H1 (cell line): ENCODE measurements around the gene KIF5A. TPM values are rescaled to one million over a fixed set of nuclear protein-coding genes. Genes with fewer than 3 reads are reported as not detected.

Experiments used
- CEBPB ChIP-seq: IDR thresholded peaks from 2 replicates; pipeline ENCODE4 v1.6.1; 2012; ENCODE audit warnings: low read depth, low read length
- KDM5A ChIP-seq: fragments of 200-600 bp; IDR thresholded peaks from 2 replicates; pipeline ENCODE4 v1.7.1; 2012; ENCODE audit warnings: mild to moderate bottlenecking, low read length, inconsistent platforms, mixed read lengths
- POU5F1 ChIP-seq: IDR thresholded peaks from 2 replicates; pipeline ENCODE4 v1.6.1; 2011; ENCODE audit warnings: low read depth, mild to moderate bottlenecking, low read length, moderate library complexity
- YY1 ChIP-seq: IDR thresholded peaks from 2 replicates; pipeline ENCODE4 v1.6.1; 2011; ENCODE audit warnings: low read depth, mild to moderate bottlenecking, low read length
- polyA plus RNA-seq, 7 experiments: library from polyadenylated mRNA; depleted of rRNA in 3 of 7; stranded (reverse) in 5 of 7; unstranded in 2 of 7; fragments of >200 nt in 5 of 7; fragments of 200-250 nt in 2 of 7; gene quantifications; 1 replicate in 5 of 7; 2 replicates in 1 of 7; 4 replicates in 1 of 7; pipeline versions ENCODE4 v1.2.1 to v1.2.3, GENCODE V29; 2011 to 2013; ENCODE audit warnings: missing spikeins in 2 of 7, mixed read lengths in 2 of 7
- total RNA-seq: library from RNA; stranded (reverse); fragmentation: NEBNext Ultra II Directional; extraction: Animal tissue kit (Norgen Biotek cat#: 25700); gene quantifications from 2 replicates; pipeline ENCODE4 v1.2.1, GENCODE V29; 2021
- TF ChIP-seq, protein P1 (sequence below), 3 experiments: IDR thresholded peaks; 1 replicate in 2 of 3; 2 replicates in 1 of 3; pipeline versions ENCODE4 v1.5.1 to v1.6.1; 2011; ENCODE audit warnings: low read length in 3 of 3, mild to moderate bottlenecking in 3 of 3, inconsistent platforms in 2 of 3, low read depth in 1 of 3, moderate library complexity in 1 of 3; ENCODE audit not compliant: insufficient read depth in 1 of 3; ENCODE audit errors: control extremely low read depth in 1 of 3

KIF5A gene
- total and polyA plus RNA-seq, 2 of the 8 experiments (the other 6 are each of a cell fraction or from before 2014, with no cell fraction given), result 10.7 to 21.9 TPM

DNA sequence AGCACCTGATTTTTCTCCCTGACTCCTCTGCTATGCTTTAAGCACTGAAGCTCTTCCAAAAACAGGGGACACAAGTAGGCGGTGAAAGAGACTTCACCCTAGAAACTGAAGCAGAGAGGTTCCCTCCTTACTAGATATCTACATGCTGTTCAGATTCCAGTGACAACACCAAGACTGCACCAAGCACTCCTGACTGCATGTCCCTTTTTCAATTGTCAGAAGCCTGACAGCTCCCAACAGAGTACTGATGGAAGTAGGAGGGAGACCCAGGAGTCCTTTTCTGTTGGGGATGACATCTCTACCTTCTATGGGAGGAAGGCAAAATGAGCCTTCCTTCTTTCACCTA lies 13.3 kb upstream of the KIF5A start (continued):
- TF ChIP-seq YY1, result no peak
- TF ChIP-seq, protein P1, sequence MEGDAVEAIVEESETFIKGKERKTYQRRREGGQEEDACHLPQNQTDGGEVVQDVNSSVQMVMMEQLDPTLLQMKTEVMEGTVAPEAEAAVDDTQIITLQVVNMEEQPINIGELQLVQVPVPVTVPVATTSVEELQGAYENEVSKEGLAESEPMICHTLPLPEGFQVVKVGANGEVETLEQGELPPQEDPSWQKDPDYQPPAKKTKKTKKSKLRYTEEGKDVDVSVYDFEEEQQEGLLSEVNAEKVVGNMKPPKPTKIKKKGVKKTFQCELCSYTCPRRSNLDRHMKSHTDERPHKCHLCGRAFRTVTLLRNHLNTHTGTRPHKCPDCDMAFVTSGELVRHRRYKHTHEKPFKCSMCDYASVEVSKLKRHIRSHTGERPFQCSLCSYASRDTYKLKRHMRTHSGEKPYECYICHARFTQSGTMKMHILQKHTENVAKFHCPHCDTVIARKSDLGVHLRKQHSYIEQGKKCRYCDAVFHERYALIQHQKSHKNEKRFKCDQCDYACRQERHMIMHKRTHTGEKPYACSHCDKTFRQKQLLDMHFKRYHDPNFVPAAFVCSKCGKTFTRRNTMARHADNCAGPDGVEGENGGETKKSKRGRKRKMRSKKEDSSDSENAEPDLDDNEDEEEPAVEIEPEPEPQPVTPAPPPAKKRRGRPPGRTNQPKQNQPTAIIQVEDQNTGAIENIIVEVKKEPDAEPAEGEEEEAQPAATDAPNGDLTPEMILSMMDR (IDR thresholded peaks at IDR 0.05; ENCODE audit: control extremely low read depth in 1 of 3, insufficient read depth in 1 of 3, low read depth in 1 of 3, low read length in 3 of 3), result no peak
- no peak for TF ChIP-seq CEBPB
- TF ChIP-seq KDM5A, result no peak
- no peak for TF ChIP-seq POU5F1
